ENCODE results near the gene SIPA1.

SIPA1 gene

GRCh38 chr11:65617136-65617850, 20.6 kb upstream of the SIPA1 start:
- H3K4me3 ChIP-seq (ENCODE audit: low read depth in 1 of 2, low read length in 2 of 2), result peak overlapping the region; percentile 85 to 88
- H3K27ac ChIP-seq (ENCODE audit: low read depth, low read length), result no peak overlapping the region
- H3K36me3 ChIP-seq (ENCODE audit: control insufficient read depth in 1 of 2, insufficient read depth in 2 of 2, low read length in 2 of 2), result peaks cover 26 to 59% of the 10 kb centered on the region in 2 donors

GRCh38 chr11:65617990-65618751, 19.7 kb upstream of the SIPA1 start:
- Histone ChIP-seq H3K4me1 (ENCODE audit: control insufficient read depth in 1 of 2, insufficient read depth in 2 of 2, low read length in 2 of 2) (peaks cover 12 to 19% of the 10 kb centered on the region in 2 donors), H3K27me3 (ENCODE audit: control insufficient read depth in 1 of 2, insufficient read depth in 2 of 2, low read length in 2 of 2) (no peaks in the 10 kb centered on the region), H3K9me3 (ENCODE audit: control insufficient read depth in 1 of 2, low read length in 2 of 2) (no peaks in the 10 kb centered on the region), H3K4me3 (ENCODE audit: low read depth in 1 of 2, low read length in 2 of 2) (no peak overlapping the region), H3K27ac (ENCODE audit: low read depth, low read length) (no peak overlapping the region), H3K36me3 (ENCODE audit: control insufficient read depth in 1 of 2, insufficient read depth in 2 of 2, low read length in 2 of 2) (peaks cover 26 to 56% of the 10 kb centered on the region in 2 donors), H3K9ac (ENCODE audit: low read depth in 1 of 2, low read length in 2 of 2) (no peak overlapping the region)

More at GRCh38 chr11:65617136-65617850, 20.6 kb upstream of the SIPA1 start:
- Histone ChIP-seq H3K9me3 (ENCODE audit: control insufficient read depth in 1 of 2, low read length in 2 of 2) (no peaks in the 10 kb centered on the region), H3K27me3 (ENCODE audit: control insufficient read depth in 1 of 2, insufficient read depth in 2 of 2, low read length in 2 of 2) (no peaks in the 10 kb centered on the region), H3K9ac (ENCODE audit: low read depth in 1 of 2, low read length in 2 of 2) (peak overlapping the region in 1 of 2 donors; percentile 79), H3K4me1 (ENCODE audit: control insufficient read depth in 1 of 2, insufficient read depth in 2 of 2, low read length in 2 of 2) (peaks cover 21 to 28% of the 10 kb centered on the region in 2 donors)

GRCh38 chr11:65618763-65619162, 19.1 kb upstream of the SIPA1 start:
- Histone ChIP-seq H3K27ac (ENCODE audit: low read depth, low read length) (no peak overlapping the region), H3K36me3 (ENCODE audit: control insufficient read depth in 1 of 2, insufficient read depth in 2 of 2, low read length in 2 of 2) (peaks cover 27 to 62% of the 10 kb centered on the region in 2 donors), H3K9ac (ENCODE audit: low read depth in 1 of 2, low read length in 2 of 2) (no peak overlapping the region), H3K4me3 (ENCODE audit: low read depth in 1 of 2, low read length in 2 of 2) (no peak overlapping the region), H3K9me3 (ENCODE audit: control insufficient read depth in 1 of 2, low read length in 2 of 2) (no peaks in the 10 kb centered on the region), H3K4me1 (ENCODE audit: control insufficient read depth in 1 of 2, insufficient read depth in 2 of 2, low read length in 2 of 2) (peaks cover 10 to 15% of the 10 kb centered on the region in 2 donors), H3K27me3 (ENCODE audit: control insufficient read depth in 1 of 2, insufficient read depth in 2 of 2, low read length in 2 of 2) (no peaks in the 10 kb centered on the region)

GRCh38 chr11:65619281-65619928, 18.5 kb upstream of the SIPA1 start:
- Histone ChIP-seq H3K9ac (ENCODE audit: low read depth in 1 of 2, low read length in 2 of 2) (no peak overlapping the region), H3K4me1 (ENCODE audit: control insufficient read depth in 1 of 2, insufficient read depth in 2 of 2, low read length in 2 of 2) (peaks cover 10 to 15% of the 10 kb centered on the region in 2 donors), H3K9me3 (ENCODE audit: control insufficient read depth in 1 of 2, low read length in 2 of 2) (no peaks in the 10 kb centered on the region), H3K27ac (ENCODE audit: low read depth, low read length) (no peak overlapping the region), H3K36me3 (ENCODE audit: control insufficient read depth in 1 of 2, insufficient read depth in 2 of 2, low read length in 2 of 2) (peaks cover 31 to 68% of the 10 kb centered on the region in 2 donors), H3K27me3 (ENCODE audit: control insufficient read depth in 1 of 2, insufficient read depth in 2 of 2, low read length in 2 of 2) (no peaks in the 10 kb centered on the region), H3K4me3 (ENCODE audit: low read depth in 1 of 2, low read length in 2 of 2) (no peak overlapping the region)

GRCh38 chr11:65620666-65621065, 17.2 kb upstream of the SIPA1 start:
- H3K9me3 ChIP-seq (ENCODE audit: control insufficient read depth in 1 of 2, low read length in 2 of 2), result no peaks in the 10 kb centered on the region
- no peaks in the 10 kb centered on the region for H3K27me3 ChIP-seq (ENCODE audit: control insufficient read depth in 1 of 2, insufficient read depth in 2 of 2, low read length in 2 of 2)
- H3K36me3 ChIP-seq (ENCODE audit: control insufficient read depth in 1 of 2, insufficient read depth in 2 of 2, low read length in 2 of 2), result peaks cover 33 to 79% of the 10 kb centered on the region in 2 donors
- no peak overlapping the region for H3K4me3 ChIP-seq (ENCODE audit: low read depth in 1 of 2, low read length in 2 of 2)
- no peak overlapping the region for H3K27ac ChIP-seq (ENCODE audit: low read depth, low read length)
- H3K4me1 ChIP-seq (ENCODE audit: control insufficient read depth in 1 of 2, insufficient read depth in 2 of 2, low read length in 2 of 2), result peaks cover 10 to 15% of the 10 kb centered on the region in 2 donors
- no peak overlapping the region for H3K9ac ChIP-seq (ENCODE audit: low read depth in 1 of 2, low read length in 2 of 2)

GRCh38 chr11:65621460-65621859, 16.4 kb upstream of the SIPA1 start:
- no peaks in the 10 kb centered on the region for H3K27me3 ChIP-seq (ENCODE audit: control insufficient read depth in 1 of 2, insufficient read depth in 2 of 2, low read length in 2 of 2)
- H3K9ac ChIP-seq (ENCODE audit: low read depth in 1 of 2, low read length in 2 of 2), result no peak overlapping the region
- no peaks in the 10 kb centered on the region for H3K9me3 ChIP-seq (ENCODE audit: control insufficient read depth in 1 of 2, low read length in 2 of 2)
- H3K27ac ChIP-seq (ENCODE audit: low read depth, low read length), result no peak overlapping the region
- no peak overlapping the region for H3K4me3 ChIP-seq (ENCODE audit: low read depth in 1 of 2, low read length in 2 of 2)
- H3K36me3 ChIP-seq (ENCODE audit: control insufficient read depth in 1 of 2, insufficient read depth in 2 of 2, low read length in 2 of 2), result peaks cover 38 to 87% of the 10 kb centered on the region in 2 donors
- H3K4me1 ChIP-seq (ENCODE audit: control insufficient read depth in 1 of 2, insufficient read depth in 2 of 2, low read length in 2 of 2), result peaks cover 8 to 12% of the 10 kb centered on the region in 2 donors

GRCh38 chr11:65622011-65622410, 15.9 kb upstream of the SIPA1 start:
- no peak overlapping the region for H3K4me3 ChIP-seq (ENCODE audit: low read depth in 1 of 2, low read length in 2 of 2)
- no peak overlapping the region for H3K9ac ChIP-seq (ENCODE audit: low read depth in 1 of 2, low read length in 2 of 2)
- H3K9me3 ChIP-seq (ENCODE audit: control insufficient read depth in 1 of 2, low read length in 2 of 2), result no peaks in the 10 kb centered on the region
- H3K27me3 ChIP-seq (ENCODE audit: control insufficient read depth in 1 of 2, insufficient read depth in 2 of 2, low read length in 2 of 2), result no peaks in the 10 kb centered on the region
- peaks cover 3 to 6% of the 10 kb centered on the region in 2 donors for H3K4me1 ChIP-seq (ENCODE audit: control insufficient read depth in 1 of 2, insufficient read depth in 2 of 2, low read length in 2 of 2)
- H3K27ac ChIP-seq (ENCODE audit: low read depth, low read length), result no peak overlapping the region
- H3K36me3 ChIP-seq (ENCODE audit: control insufficient read depth in 1 of 2, insufficient read depth in 2 of 2, low read length in 2 of 2), result peaks cover 43 to 92% of the 10 kb centered on the region in 2 donors

GRCh38 chr11:65623177-65623576, 14.7 kb upstream of the SIPA1 start:
- Histone ChIP-seq H3K4me3 (ENCODE audit: low read depth in 1 of 2, low read length in 2 of 2) (no peak overlapping the region), H3K36me3 (ENCODE audit: control insufficient read depth in 1 of 2, insufficient read depth in 2 of 2, low read length in 2 of 2) (peaks cover 40 to 92% of the 10 kb centered on the region in 2 donors), H3K9ac (ENCODE audit: low read depth in 1 of 2, low read length in 2 of 2) (no peak overlapping the region), H3K4me1 (ENCODE audit: control insufficient read depth in 1 of 2, insufficient read depth in 2 of 2, low read length in 2 of 2) (no peaks in the 10 kb centered on the region), H3K27ac (ENCODE audit: low read depth, low read length) (no peak overlapping the region), H3K27me3 (ENCODE audit: control insufficient read depth in 1 of 2, insufficient read depth in 2 of 2, low read length in 2 of 2) (no peaks in the 10 kb centered on the region), H3K9me3 (ENCODE audit: control insufficient read depth in 1 of 2, low read length in 2 of 2) (no peaks in the 10 kb centered on the region)

GRCh38 chr11:65623852-65624616, 13.9 kb upstream of the SIPA1 start:
- Histone ChIP-seq H3K9me3 (ENCODE audit: control insufficient read depth in 1 of 2, low read length in 2 of 2) (no peaks in the 10 kb centered on the region), H3K4me3 (ENCODE audit: low read depth in 1 of 2, low read length in 2 of 2) (no peak overlapping the region), H3K9ac (ENCODE audit: low read depth in 1 of 2, low read length in 2 of 2) (no peak overlapping the region), H3K4me1 (ENCODE audit: control insufficient read depth in 1 of 2, insufficient read depth in 2 of 2, low read length in 2 of 2) (no peaks in the 10 kb centered on the region), H3K27ac (ENCODE audit: low read depth, low read length) (no peak overlapping the region), H3K36me3 (ENCODE audit: control insufficient read depth in 1 of 2, insufficient read depth in 2 of 2, low read length in 2 of 2) (peaks cover 44 to 90% of the 10 kb centered on the region in 2 donors), H3K27me3 (ENCODE audit: control insufficient read depth in 1 of 2, insufficient read depth in 2 of 2, low read length in 2 of 2) (no peaks in the 10 kb centered on the region)

Data from duodenal mucosa (tissue), 2 donors.